Astrocyte of the spinal cord (primary cell): ENCODE measurements around the gene IL6ST.

Source experiments
- DNase-seq: peaks from one replicate; pipeline ENCODE4 v3.0.0; 2011; ENCODE audit warnings: low read depth, low spot score
- H3K4me3 ChIP-seq: 2 replicates; pipeline ENCODE4 v1.5.1; 2011; ENCODE audit warnings: low read depth, mild to moderate bottlenecking, low read length, moderate library complexity
- CTCF ChIP-seq: IDR thresholded peaks from 2 replicates; pipeline ENCODE4 v1.5.1; 2012; ENCODE audit warnings: low read depth, mild to moderate bottlenecking, low read length, inconsistent platforms
- in situ Hi-C: cut with HindIII; loops from 2 replicates; pipeline ENCODE4 v1.10.0; 2017; ENCODE audit warnings: low sequenced_read_pairs

The IL6ST gene

DNA sequence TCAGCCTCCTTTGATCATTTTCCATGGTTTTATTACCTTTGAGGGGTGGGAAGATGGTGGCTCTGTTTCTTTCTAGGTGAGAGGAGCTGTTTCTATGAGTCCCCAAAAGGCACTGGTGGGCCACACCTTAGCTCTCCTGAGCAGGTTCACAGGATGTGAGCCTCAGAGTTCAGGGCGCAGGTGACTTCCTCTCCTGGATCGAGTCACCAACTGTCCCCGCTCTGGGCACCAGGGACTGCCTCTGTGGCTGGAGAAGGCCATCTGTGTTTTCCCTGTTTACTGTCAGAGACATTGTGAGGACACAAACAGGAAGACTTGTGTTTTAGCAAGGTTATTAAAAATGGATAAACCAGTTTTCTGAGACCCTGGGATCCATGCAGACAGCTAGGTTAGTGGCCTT is 75.1 kb downstream of the IL6ST start:
- in situ Hi-C loops, result no loop called here
- TF ChIP-seq CTCF, result no peak
- DNase-seq, result no peak
- H3K4me3 ChIP-seq, result no peak overlapping the region

DNA sequence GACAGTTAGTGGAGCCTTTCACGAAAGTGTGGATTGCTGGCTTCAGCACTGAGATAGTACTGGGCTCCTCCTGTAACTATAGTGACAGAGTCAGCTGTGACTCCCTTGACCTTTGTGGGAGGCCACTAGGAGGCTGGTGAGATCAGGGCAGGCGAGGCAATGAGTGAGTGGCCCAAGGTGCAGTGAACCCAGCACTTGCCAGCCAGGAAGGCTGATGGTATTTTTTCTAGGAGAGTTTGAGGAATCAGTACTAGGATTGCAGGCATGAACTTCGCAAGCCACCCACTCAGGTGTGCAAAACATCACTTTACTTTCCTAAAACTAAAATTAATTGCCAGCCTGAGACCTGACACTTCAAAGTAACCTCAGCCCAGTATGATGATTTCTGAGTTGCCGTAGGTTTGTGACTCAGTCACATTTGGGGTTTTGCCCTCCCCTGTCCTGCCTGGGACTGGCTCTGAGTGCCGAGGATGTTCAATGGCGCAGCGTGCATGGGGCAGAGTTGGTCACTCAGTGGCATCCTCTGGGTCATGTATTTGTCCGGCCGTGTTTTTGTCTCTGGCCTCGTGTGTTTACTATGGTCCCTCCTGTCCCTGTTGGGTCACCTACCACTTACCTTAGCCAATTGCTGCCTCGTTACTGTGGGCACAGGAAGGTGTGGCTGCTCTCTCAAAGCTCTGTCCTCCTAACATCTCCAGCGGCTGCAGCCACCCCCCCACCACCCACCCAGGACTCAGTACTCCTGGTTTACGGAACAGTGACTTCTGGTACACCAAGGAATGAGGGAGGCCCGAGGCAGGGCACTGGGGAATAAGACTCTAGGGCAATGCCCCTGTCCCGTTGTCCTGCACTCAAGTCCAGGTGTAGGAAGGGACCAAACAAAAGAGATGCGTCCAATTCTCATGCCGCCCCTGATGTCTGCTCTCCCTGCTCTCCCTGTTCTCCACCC is 76.4 kb downstream of the IL6ST start:
- in situ Hi-C loops, result no loop called here
- H3K4me3 ChIP-seq, result no peak overlapping the region
- DNase-seq, result no peak
- TF ChIP-seq CTCF, result no peak

DNA sequence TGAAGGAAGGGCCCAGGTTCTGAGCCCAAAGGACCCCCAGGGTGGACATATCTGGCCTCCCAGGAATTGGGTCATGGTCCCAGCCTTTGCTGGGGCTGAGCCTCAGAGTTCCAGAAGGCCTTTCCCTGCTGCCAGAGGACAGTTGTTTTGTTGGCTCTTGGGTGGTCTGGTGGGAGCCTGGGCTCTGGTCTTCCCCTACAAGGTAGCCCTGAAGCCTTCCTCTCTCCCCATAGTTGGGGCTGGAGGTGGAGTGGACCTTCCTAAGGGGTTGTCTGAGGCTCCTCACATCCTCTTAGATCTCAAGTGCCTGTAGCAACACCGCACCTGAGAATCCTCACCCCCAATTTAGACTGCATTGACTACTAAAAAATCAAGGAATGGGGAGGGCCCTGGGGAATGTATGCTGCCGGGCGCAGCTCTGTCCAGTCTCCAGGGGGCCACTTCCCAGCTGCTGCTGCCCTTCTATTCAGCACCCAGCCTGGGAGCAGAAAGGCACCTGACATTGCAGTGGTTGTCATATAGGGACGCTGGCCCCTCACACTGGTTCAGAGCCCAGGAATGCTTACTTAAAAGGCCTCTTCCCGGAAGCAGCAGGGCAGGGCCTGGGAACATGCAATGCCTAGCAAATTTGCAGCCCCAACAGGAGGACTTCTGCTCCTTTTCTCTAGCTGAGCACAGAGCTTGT is 77.2 kb downstream of the IL6ST start:
- DNase-seq, result no peak
- in situ Hi-C loops, result no loop called here
- H3K4me3 ChIP-seq, result no peak overlapping the region
- TF ChIP-seq CTCF, result no peak

DNA sequence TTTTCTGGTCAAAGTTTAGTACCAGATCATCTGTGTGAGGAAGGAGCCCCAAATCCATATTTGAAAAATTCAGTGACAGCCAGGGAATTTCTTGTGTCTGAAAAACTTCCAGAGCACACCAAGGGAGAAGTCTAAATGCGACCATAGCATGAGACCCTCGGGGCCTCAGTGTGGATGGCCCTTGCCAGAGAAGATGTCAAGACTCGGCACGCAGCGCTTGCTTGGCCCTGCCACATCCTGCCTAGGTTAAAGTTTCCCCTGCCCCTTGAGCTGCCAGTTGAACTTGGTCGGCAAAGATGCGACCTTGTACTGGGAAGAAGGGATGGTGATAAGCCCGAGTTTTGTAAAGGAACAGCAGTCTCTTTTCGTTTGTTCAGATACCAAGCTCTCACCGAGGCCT is 77.8 kb downstream of the IL6ST start:
- no peak overlapping the region for H3K4me3 ChIP-seq
- TF ChIP-seq CTCF, result no peak
- no peak for DNase-seq
- in situ Hi-C loops, result no loop called here

- no peak overlapping the region for H3K4me3 ChIP-seq
- DNase-seq, result no peak
- in situ Hi-C loops, result no loop called here
- TF ChIP-seq CTCF, result no peak
Observed at GRCh38 chr5:55915783-55916182, 79.0 kb downstream of the IL6ST start.

- DNase-seq, result no peak
- H3K4me3 ChIP-seq, result no peak overlapping the region
- in situ Hi-C loops, result no loop called here
- TF ChIP-seq CTCF, result no peak
Observed at GRCh38 chr5:55914971-55915370, 79.8 kb downstream of the IL6ST start.
